Fibroblast of villous mesenchyme (primary cell): ENCODE results near the gene LRRC36. TPM values are rescaled to one million over a fixed set of nuclear protein-coding genes. Genes with fewer than 3 reads are reported as not detected.

ENCODE experiments used
- DNase-seq: peaks from one replicate; pipeline ENCODE4 v3.0.0-alpha.2; 2010; ENCODE audit warnings: low read depth
- H3K4me3 ChIP-seq: 2 replicates; pipeline ENCODE4 v1.5.1; 2011; ENCODE audit warnings: low read depth, mild to moderate bottlenecking, low read length
- CTCF ChIP-seq: IDR thresholded peaks from 2 replicates; pipeline ENCODE4 v1.5.1; 2012; ENCODE audit warnings: low read depth, mild to moderate bottlenecking, low read length; ENCODE audit not compliant: insufficient read depth
- total RNA-seq: library from RNA; depleted of rRNA; stranded (reverse); fragments of >200 nt; gene quantifications from 2 replicates; pipeline ENCODE4 v1.2.3, GENCODE V29; 2012

The LRRC36 gene
- total RNA-seq, 1 donor, result not detected

- no peak overlapping the region for H3K4me3 ChIP-seq
- DNase-seq, result no peak
- TF ChIP-seq CTCF, result no peak
Measured at GRCh38 chr16:67419502-67419901, 92.9 kb downstream of the LRRC36 start.

- DNase-seq, result no peak
- TF ChIP-seq CTCF, result no peak
- no peak overlapping the region for H3K4me3 ChIP-seq
Measured at GRCh38 chr16:67419931-67420330, 93.3 kb downstream of the LRRC36 start.

GRCh38 chr16:67421030-67421429, 94.4 kb downstream of the LRRC36 start:
- no peak for TF ChIP-seq CTCF
- DNase-seq, result no peak

GRCh38 chr16:67423015-67423414, 96.4 kb downstream of the LRRC36 start:
- no peak for DNase-seq
- no peak for TF ChIP-seq CTCF

More at GRCh38 chr16:67421030-67421429, 94.4 kb downstream of the LRRC36 start:
- H3K4me3 ChIP-seq, result no peak overlapping the region

GRCh38 chr16:67423611-67424260, 97.1 kb downstream of the LRRC36 start:
- DNase-seq, result no peak
- no peak overlapping the region for H3K4me3 ChIP-seq
- TF ChIP-seq CTCF, result no peak

More at GRCh38 chr16:67423015-67423414, 96.4 kb downstream of the LRRC36 start:
- no peak overlapping the region for H3K4me3 ChIP-seq

GRCh38 chr16:67424261-67424615, 97.6 kb downstream of the LRRC36 start:
- no peak for DNase-seq
- no peak overlapping the region for H3K4me3 ChIP-seq
- TF ChIP-seq CTCF, result no peak

- DNase-seq, result peak; percentile 25
- no peak overlapping the region for H3K4me3 ChIP-seq
- no peak for TF ChIP-seq CTCF
Measured at GRCh38 chr16:67425061-67425460, 98.4 kb downstream of the LRRC36 start.
